Measurements from ENCODE around the gene MYB. TPM values are rescaled to one million over a fixed set of nuclear protein-coding genes. Genes with fewer than 3 reads are reported as not detected.

Gene MYB
- total and polyA plus RNA-seq, 2 of the 4 experiments (the other 2 are of a cell fraction), result 0.44 to 0.90 TPM

- no TSS peak for BruUV-seq (replicated peaks)
- POLR2A ChIA-PET (ENCODE audit: unreplicated experiment), result no interaction called here
- Histone ChIP-seq H2BK120ac (ENCODE audit: low read depth, low read length) (no peak overlapping the region), H4K20me1 (ENCODE audit: insufficient read depth, low read length) (no peaks in the 10 kb centered on the region), H3K27ac (ENCODE audit: insufficient read depth, low read length) (no peak overlapping the region), H2AFZ (replicated peaks; ENCODE audit: low read length, poor library complexity) (no peak overlapping the region), H2AK9ac (replicated peaks; ENCODE audit: low read depth, low read length, poor library complexity) (no peak overlapping the region), H3K18ac (ENCODE audit: low read depth, low read length) (no peak overlapping the region), H3K9me1 (ENCODE audit: insufficient read depth, low read length) (peaks cover 3% of the 10 kb centered on the region; the same call in 1 of the 2 replicates), H3K4ac (ENCODE audit: low read depth, low read length) (no peak overlapping the region), H2BK5ac (ENCODE audit: low read depth, low read length, poor library complexity, severe bottlenecking) (no peak overlapping the region), H3K9me3 (ENCODE audit: control insufficient read depth, insufficient read depth, low read length) (no peaks in the 10 kb centered on the region), H3K14ac (replicated peaks; ENCODE audit: low read depth, low read length) (no peak overlapping the region), H3K4me3 (ENCODE audit: insufficient read depth, low read depth, low read length) (no peak overlapping the region), H3K36me3 (ENCODE audit: control insufficient read depth, insufficient read depth, low read length) (no peaks in the 10 kb centered on the region), H3K9ac (ENCODE audit: low read depth, low read length) (no peak overlapping the region), H4K91ac (ENCODE audit: insufficient read depth, low read depth, low read length) (no peak overlapping the region), H3K4me2 (ENCODE audit: low read depth, low read length) (no peak overlapping the region), H3K4me1 (ENCODE audit: control insufficient read depth, insufficient read depth, low read length) (no peaks in the 10 kb centered on the region), H2BK20ac (ENCODE audit: low read depth, low read length) (no peak overlapping the region), H3K79me1 (ENCODE audit: low read depth in 1 of 2, low read length in 2 of 2) (no peaks in the 10 kb centered on the region), H4K5ac (ENCODE audit: low read depth, low read length) (no peak overlapping the region), H2BK15ac (ENCODE audit: low read depth, low read length) (no peak overlapping the region), H3K27me3 (ENCODE audit: control insufficient read depth, insufficient read depth, low read length) (no peaks in the 10 kb centered on the region), H3K23ac (ENCODE audit: low read depth, low read length) (no peak overlapping the region), H2AK5ac (ENCODE audit: low read depth, low read length) (no peak overlapping the region), H3K56ac (ENCODE audit: extremely low read depth, insufficient read depth, low read length) (no peak overlapping the region), H4K8ac (ENCODE audit: low read depth in 2 of 2, low read length in 2 of 2) (no peak overlapping the region)
- intact Hi-C loops (cut with micrococcal nuclease) (no loop called here), in situ Hi-C loops (cut with MboI; ENCODE audit: low sequenced_read_pairs) (no loop called here), dilution Hi-C loops (cut with HindIII; ENCODE audit: low sequenced_read_pairs, unreplicated experiment) (no loop called here)
- DNase-seq (no peak), ATAC-seq (ENCODE audit: low read depth) (no peak)
- TF ChIP-seq USF2 (IDR thresholded peaks at IDR 0.05; ENCODE audit: low read depth, low read length) (no peak), CEBPB (IDR thresholded peaks at IDR 0.05; ENCODE audit: low read depth, low read length) (no peak), MAFK (IDR thresholded peaks at IDR 0.05; ENCODE audit: low read depth, low read length) (no peak), CHD1 (IDR thresholded peaks at IDR 0.05; ENCODE audit: low read depth, low read length) (no peak)
- CTCF ChIA-PET, result interaction anchor here (0.6 kb wide), 1 partner anchor 172 kb away, joined by 5 read pairs; the partner anchor contains the start of gene HBS1L
- WGBS, 2 experiments (ENCODE audit: extremely low coverage in 2 of 2, insufficient read length in 1 of 2), result no CpG with 5 or more reads among the region's 1 CpG
These were observed 45.4 kb downstream of the MYB start for GRCh38 chr6:135226537-135226936.

All from IMR-90 (cell line).